GM12873 (cell line): ENCODE measurements around the gene KDM7A.

ENCODE experiments used
- TF ChIP-seq, protein P1 (sequence below): IDR thresholded peaks from 2 replicates; pipeline ENCODE4 v1.5.1; 2012; ENCODE audit warnings: low read depth, mild to moderate bottlenecking, moderate library complexity, low read length, control low read depth; ENCODE audit not compliant: insufficient read depth; ENCODE audit errors: missing control alignments

Gene KDM7A

GRCh38 chr7:140176811-140177702, at the start of gene KDM7A:
TSS of gene KDM7A (minus strand) at chr7:140176983. CDS start at chr7:140176937, 46 bp downstream.
- TF ChIP-seq, protein P1, sequence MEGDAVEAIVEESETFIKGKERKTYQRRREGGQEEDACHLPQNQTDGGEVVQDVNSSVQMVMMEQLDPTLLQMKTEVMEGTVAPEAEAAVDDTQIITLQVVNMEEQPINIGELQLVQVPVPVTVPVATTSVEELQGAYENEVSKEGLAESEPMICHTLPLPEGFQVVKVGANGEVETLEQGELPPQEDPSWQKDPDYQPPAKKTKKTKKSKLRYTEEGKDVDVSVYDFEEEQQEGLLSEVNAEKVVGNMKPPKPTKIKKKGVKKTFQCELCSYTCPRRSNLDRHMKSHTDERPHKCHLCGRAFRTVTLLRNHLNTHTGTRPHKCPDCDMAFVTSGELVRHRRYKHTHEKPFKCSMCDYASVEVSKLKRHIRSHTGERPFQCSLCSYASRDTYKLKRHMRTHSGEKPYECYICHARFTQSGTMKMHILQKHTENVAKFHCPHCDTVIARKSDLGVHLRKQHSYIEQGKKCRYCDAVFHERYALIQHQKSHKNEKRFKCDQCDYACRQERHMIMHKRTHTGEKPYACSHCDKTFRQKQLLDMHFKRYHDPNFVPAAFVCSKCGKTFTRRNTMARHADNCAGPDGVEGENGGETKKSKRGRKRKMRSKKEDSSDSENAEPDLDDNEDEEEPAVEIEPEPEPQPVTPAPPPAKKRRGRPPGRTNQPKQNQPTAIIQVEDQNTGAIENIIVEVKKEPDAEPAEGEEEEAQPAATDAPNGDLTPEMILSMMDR, result no peak

DNA sequence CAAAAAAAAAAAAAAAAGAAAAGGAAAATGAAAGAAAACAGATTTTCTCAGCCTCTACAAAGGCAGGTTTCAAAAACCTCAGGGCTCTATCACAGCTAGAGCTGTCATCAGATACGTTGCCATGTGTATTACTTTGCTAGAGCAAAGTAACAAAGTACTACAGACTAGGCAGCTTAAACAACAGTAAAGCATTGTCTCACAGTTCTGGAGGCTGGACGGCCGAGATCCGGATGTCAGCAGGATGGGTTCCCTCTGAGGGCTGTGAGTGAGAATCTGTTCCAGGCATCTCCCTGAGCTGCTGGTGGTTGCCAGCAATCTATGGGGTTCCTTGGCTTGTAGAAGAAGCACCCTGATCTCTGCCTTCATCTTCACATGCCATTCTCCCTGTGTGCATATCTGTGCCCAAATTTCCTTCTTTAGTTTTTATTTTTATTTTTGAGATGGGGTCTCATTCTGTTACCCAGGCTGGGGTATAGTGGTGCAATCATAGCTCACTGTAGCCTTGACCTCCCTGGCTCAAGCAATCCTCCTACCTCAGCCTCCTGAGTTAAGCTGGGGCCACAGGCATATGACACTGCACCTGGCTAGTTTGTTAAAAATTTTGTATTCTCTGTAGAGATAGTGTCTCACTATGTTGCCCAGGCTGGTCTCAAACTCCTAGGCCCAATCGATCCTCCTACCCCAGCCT, 48.9 kb upstream of the KDM7A start:
- TF ChIP-seq, protein P1, result no peak

DNA sequence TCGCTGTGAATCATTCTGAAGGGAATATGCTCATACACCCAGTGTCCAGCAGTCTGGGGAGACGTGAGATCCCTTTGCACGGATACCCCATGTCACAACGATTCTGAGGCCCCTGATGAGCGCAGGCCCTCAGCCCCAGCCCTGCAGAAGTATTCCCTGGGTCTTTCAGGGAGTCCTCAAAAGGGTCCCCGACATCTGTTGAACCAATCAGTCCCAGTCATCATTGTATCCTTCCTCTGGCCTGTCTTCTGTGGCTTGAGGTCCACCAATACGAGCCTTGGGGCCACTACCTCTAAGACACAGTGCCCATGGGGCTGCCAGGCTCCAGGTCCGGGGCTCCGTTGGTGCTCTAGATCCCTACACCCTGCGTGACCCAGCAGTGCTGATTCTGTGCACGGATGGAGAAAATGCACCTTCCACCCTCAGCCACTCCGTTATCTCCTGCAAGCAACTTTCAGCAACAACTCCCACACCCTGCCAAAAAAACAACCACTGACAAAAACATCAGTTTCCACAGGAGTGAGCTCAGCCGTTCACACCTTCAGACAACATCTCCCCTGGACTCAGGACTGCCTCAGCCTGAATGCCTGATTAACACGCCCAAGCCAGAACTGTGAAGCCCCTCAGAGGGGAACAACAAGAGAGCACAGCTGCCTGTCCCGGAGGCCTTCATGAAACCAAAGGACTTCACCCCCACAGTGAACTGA, 46.9 kb upstream of the KDM7A start:
- TF ChIP-seq, protein P1, result no peak

DNA sequence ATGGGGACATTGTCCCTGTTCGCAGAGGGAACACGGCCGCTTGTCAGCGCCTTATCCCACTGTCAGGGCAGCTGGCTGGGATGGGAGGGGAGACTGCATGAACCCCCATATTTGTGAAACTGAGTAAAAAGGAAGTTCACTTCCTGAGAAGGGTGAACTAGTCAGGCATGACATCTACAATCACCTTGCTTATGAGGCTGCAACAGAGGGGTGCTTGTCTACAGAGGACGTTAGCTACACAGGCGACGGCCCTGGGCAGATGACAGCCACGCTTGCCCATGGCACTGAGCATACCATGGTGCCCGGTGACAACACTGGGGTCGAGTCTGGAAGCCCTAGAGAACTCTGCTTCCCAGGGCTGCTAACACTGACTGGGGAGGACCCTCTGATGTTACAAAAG, 46.0 kb upstream of the KDM7A start:
- TF ChIP-seq, protein P1, result no peak

DNA sequence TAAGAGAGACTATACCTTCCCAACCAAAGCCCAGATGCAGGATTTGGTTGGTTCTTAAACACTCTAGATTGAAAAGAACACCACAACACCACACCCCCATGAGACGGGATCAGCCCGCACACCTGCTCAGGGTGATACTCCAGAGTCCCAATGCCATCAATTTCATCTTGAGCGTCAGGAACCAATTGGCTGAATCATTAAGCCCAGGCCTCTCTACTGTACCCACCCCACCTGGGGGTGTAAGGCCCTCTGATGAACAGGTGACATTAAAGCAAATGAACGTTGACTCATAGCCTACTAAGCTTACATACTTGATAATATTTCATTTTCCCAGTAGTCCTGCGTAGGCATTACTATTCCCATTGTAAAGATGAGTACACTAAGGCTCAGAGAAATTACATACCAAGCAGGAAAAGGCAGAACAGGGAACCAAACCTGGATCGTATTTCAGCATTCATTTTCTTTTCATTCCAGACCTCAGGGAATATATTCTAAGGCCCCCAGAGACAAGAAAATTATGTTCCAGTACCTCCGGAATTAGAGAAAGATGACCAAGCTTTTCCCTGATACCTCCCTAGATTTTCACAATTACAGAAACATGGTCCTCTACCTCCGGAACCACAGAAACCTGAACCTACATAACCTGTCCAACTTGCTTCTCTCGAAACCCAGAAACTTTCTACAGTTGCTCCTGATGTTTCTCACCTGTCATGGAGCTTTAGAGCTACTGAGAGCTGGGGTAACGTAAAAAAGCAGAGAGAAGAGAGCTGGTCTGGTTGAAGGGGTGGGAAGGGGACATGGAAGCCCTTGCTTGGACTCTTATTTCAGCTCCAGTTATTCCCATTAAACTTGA, 43.1 kb upstream of the KDM7A start:
- TF ChIP-seq, protein P1, result no peak

- TF ChIP-seq, protein P1, result no peak
These were observed 41.9 kb upstream of the KDM7A start for GRCh38 chr7:140218656-140219055.
